K562 (cell line): ENCODE data around the gene MAP2K4. TPM values are rescaled to one million over a fixed set of nuclear protein-coding genes. Genes with fewer than 3 reads are reported as not detected.

Source experiments
- ATAC-seq: fragments of 200-7000 bp; cut with Tn5 transposase; 3 replicates; pipeline ENCODE4 v1.9.1; 2020; ENCODE audit warnings: moderate library complexity
- BruUV-seq: library from RNA; stranded (reverse); fragments of 400-500 nt; replicated peaks from 2 replicates; lab custom pipeline; 2021; lab: Mats Ljungman, UMichigan
- CTCF ChIA-PET: fragments of 300-600 bp; formaldehyde crosslinking; extraction: SDS; loops from one replicate; lab custom pipeline; 2021; ENCODE audit warnings: low intra/inter-chr PET ratio; lab: Yijun Ruan, JAX
- POLR2A ChIA-PET: fragments of 300-600, 350-650 bp; sonication (Branson Sonifier 250); formaldehyde crosslinking; extraction: SDS; loops from one replicate; lab custom pipeline; 2021; ENCODE audit warnings: antibody characterized with exemption, inconsistent platforms; lab: Yijun Ruan, JAX
- DNase-seq, 4 experiments: peaks; one replicate each; pipeline versions ENCODE4 v3.0.0 to v3.0.0-alpha.2; 2011 to 2018; ENCODE audit warnings: low spot score in 3 of 4, mixed read lengths in 3 of 4; ENCODE audit errors: extremely low read depth in 1 of 4
- FAIRE-seq: peaks from 2 replicates; lab custom pipeline; 2011; peaks lifted over from hg19 to GRCh38; lab: Jason Lieb, UNC
- H2AFZ ChIP-seq: 2 replicates; pipeline ENCODE4 v1.6.0; 2011; ENCODE audit warnings: low read depth, low read length, control low read depth, inconsistent platforms
- H3K27ac ChIP-seq: fragments of 200-600 bp; 3 replicates; pipeline ENCODE4 v1.8.0; 2011; ENCODE audit warnings: low read depth, mild to moderate bottlenecking, control low read depth, inconsistent platforms, low read length, moderate library complexity, mixed read lengths; ENCODE audit errors: extremely low read depth
- H3K27me3 ChIP-seq, 2 experiments: fragments of 300-600 bp in 1 of 2; 2 replicates in 1 of 2; 3 replicates in 1 of 2; pipeline versions ENCODE4 v1.6.0 to v1.8.0; 2011; ENCODE audit warnings: inconsistent platforms in 2 of 2, low read length in 2 of 2, mild to moderate bottlenecking in 1 of 2, mixed read lengths in 1 of 2, moderate library complexity in 1 of 2; ENCODE audit not compliant: control insufficient read depth in 2 of 2, insufficient read depth in 2 of 2
- H3K36me3 ChIP-seq: fragments of 300-600 bp; 3 replicates; pipeline ENCODE4 v1.8.0; 2011; ENCODE audit warnings: mild to moderate bottlenecking, low read length, inconsistent platforms; ENCODE audit not compliant: control insufficient read depth, insufficient read depth
- H3K4me1 ChIP-seq, 2 experiments: fragments of 200-600 bp in 1 of 2; replicated peaks in 1 of 2; 2 replicates in 1 of 2; 3 replicates in 1 of 2; pipeline versions ENCODE4 v1.5.1 to v1.8.0; 2011; ENCODE audit warnings: inconsistent platforms in 2 of 2, low read length in 2 of 2, mild to moderate bottlenecking in 1 of 2, mixed read lengths in 1 of 2, moderate library complexity in 1 of 2; ENCODE audit not compliant: control insufficient read depth in 2 of 2, insufficient read depth in 2 of 2
- H3K4me2 ChIP-seq: 2 replicates; pipeline ENCODE4 v1.6.1; 2011; ENCODE audit warnings: low read length, control low read depth, inconsistent platforms, mixed read lengths; ENCODE audit not compliant: insufficient read depth
- H3K4me3 ChIP-seq: fragments of 200-600 bp; sonication (generic), shearing (Covaris generic); 2 replicates; pipeline ENCODE4 v1.5.1; 2016; ENCODE audit warnings: control low read depth, inconsistent platforms
- H3K79me2 ChIP-seq: fragments of 200-600 bp; 3 replicates; pipeline ENCODE4 v1.8.0; 2011; ENCODE audit warnings: low read length, inconsistent platforms; ENCODE audit not compliant: control insufficient read depth, insufficient read depth
- H3K9ac ChIP-seq, 2 experiments: 2 replicates each; pipeline versions ENCODE4 v1.6.0 to v1.6.1; 2011; ENCODE audit warnings: low read depth in 2 of 2, low read length in 2 of 2, control low read depth in 1 of 2, inconsistent platforms in 1 of 2, mild to moderate bottlenecking in 1 of 2, mixed read lengths in 1 of 2; ENCODE audit not compliant: insufficient read depth in 1 of 2
- H3K9me1 ChIP-seq: one replicate; pipeline ENCODE4 v1.6.0; 2011; ENCODE audit warnings: inconsistent platforms, mild to moderate bottlenecking, low read length, moderate library complexity; ENCODE audit not compliant: control insufficient read depth, insufficient read depth
- H3K9me3 ChIP-seq: replicated peaks from 2 replicates; pipeline ENCODE4 v1.5.1; 2011; ENCODE audit warnings: low read depth, low read length, inconsistent platforms; ENCODE audit not compliant: control insufficient read depth, insufficient read depth
- H4K20me1 ChIP-seq: replicated peaks from 2 replicates; pipeline ENCODE4 v1.6.1; 2011; ENCODE audit warnings: low read length, inconsistent platforms, mixed read lengths; ENCODE audit not compliant: control insufficient read depth, insufficient read depth
- CREB3 ChIP-seq: fragments of 450-650 bp; conservative IDR thresholded peaks from 2 replicates; pipeline ENCODE4 v1.6.1; 2016; ENCODE audit warnings: missing genetic modification characterization, low read depth, mild to moderate bottlenecking, missing compliant biosample characterization, moderate library complexity
- CSDE1 ChIP-seq, 2 experiments: fragments of 450-650 bp; IDR thresholded peaks; 2 replicates each; pipeline ENCODE4 v1.6.1; 2016; ENCODE audit warnings: mild to moderate bottlenecking in 1 of 2
- DNMT1 ChIP-seq: fragments of 450-650 bp; IDR thresholded peaks from 2 replicates; pipeline ENCODE4 v1.6.1; 2016; ENCODE audit warnings: antibody characterized with exemption, mild to moderate bottlenecking
- HBP1 ChIP-seq: fragments of 450-650 bp; formaldehyde crosslinking; IDR thresholded peaks from 2 replicates; pipeline ENCODE4 v1.4.0; 2022; ENCODE audit warnings: missing genetic modification characterization
- HEY1 ChIP-seq: fragments of 250-450 bp; sonication (Bioruptor Pico); IDR thresholded peaks from 2 replicates; pipeline ENCODE4 v1.5.0; 2020; ENCODE audit warnings: mild to moderate bottlenecking, moderate library complexity, borderline replicate concordance
- ILF3 ChIP-seq: fragments of 450-650 bp; IDR thresholded peaks from 2 replicates; pipeline ENCODE4 v1.6.1; 2018; ENCODE audit warnings: antibody characterized with exemption, mild to moderate bottlenecking, moderate library complexity, borderline replicate concordance
- MAZ ChIP-seq, 2 experiments: fragments of 450-650 bp in 1 of 2; sonication (generic) in 1 of 2; formaldehyde crosslinking; IDR thresholded peaks in 1 of 2; conservative IDR thresholded peaks in 1 of 2; 2 replicates each; pipeline versions ENCODE4 v1.4.0 to v1.5.0; 2020; ENCODE audit warnings: mild to moderate bottlenecking in 1 of 2, missing genetic modification reagents in 1 of 2
- MCM7 ChIP-seq, 2 experiments: fragments of 450-650 bp; IDR thresholded peaks; 2 replicates each; pipeline ENCODE4 v1.6.1; 2016 to 2018
- TAF7 ChIP-seq: fragments of 450-650 bp; IDR thresholded peaks from 2 replicates; pipeline ENCODE4 v1.6.1; 2016; ENCODE audit warnings: missing genetic modification characterization, missing compliant biosample characterization
- TFE3 ChIP-seq: fragments of 450-650 bp; formaldehyde crosslinking; IDR thresholded peaks from 2 replicates; pipeline ENCODE4 v1.4.0; 2020; ENCODE audit warnings: mild to moderate bottlenecking, mixed read lengths
- WHSC1 ChIP-seq: IDR thresholded peaks from one replicate; pipeline ENCODE4 v1.6.1; 2012; ENCODE audit warnings: low read length, control low read depth, inconsistent platforms
- ZNF830 ChIP-seq: fragments of 250-450 bp; sonication (Bioruptor Pico); IDR thresholded peaks from 2 replicates; pipeline ENCODE4 v1.5.0; 2021; ENCODE audit warnings: mild to moderate bottlenecking
- WGBS: fragments of 100-300 bp; shearing (Covaris generic); methylation state at CpG from one replicate; pipeline ENCODE4 v1.1.6; 2016; ENCODE audit warnings: low coverage, mixed read lengths; ENCODE audit not compliant: insufficient coverage; ENCODE audit errors: missing lambda C conversion rate; 5-methylcytosine and 5-hydroxymethylcytosine counted together
- in situ Hi-C: fragments of 300-500 bp; cut with MboI; formaldehyde crosslinking; loops from 4 replicates; pipeline ENCODE4 v1.15.0; 2018; ENCODE audit warnings: inconsistent platforms, mixed read lengths
- intact Hi-C: fragments of 100-400 bp; cut with micrococcal nuclease; formaldehyde crosslinking; loops from 2 replicates; pipeline ENCODE4 v1.14.2; 2022
- polyA plus RNA-seq, 8 experiments: library from polyadenylated mRNA; depleted of rRNA in 4 of 8; stranded (reverse) in 5 of 8; unstranded in 3 of 8; fragments of >200 nt; fragmentation: Nextera tagmentation in 2 of 8; fragmentation: Illumina TruSeq in 1 of 8; extraction: Ambion mirVana in 2 of 8; extraction: Trizol in 1 of 8; gene quantifications; 2 replicates each; pipeline versions ENCODE4 v1.2.1 to v1.2.3, GENCODE V29; 2011 to 2014; ENCODE audit warnings: inconsistent platforms in 1 of 8, missing spikeins in 1 of 8
- total RNA-seq, 7 experiments: library from RNA; depleted of rRNA in 6 of 7; stranded (reverse); fragments of >200 nt in 6 of 7; fragmentation: Illumina TruSeq in 2 of 7; extraction: Trizol in 2 of 7; gene quantifications; 2 replicates each; pipeline versions ENCODE4 v1.2.1 to v1.2.3, GENCODE V29; 2011 to 2021; ENCODE audit warnings: low replicate concordance in 1 of 7

MAP2K4 gene
- total and polyA plus RNA-seq, 9 of the 15 experiments (the other 6 are each of a cell fraction or from before 2014, with no cell fraction given): 3.0 to 15.9 (median 10.8) TPM

- CTCF ChIA-PET: no interaction called here
- no peak overlapping the region for H3K4me2 ChIP-seq
- H3K36me3 ChIP-seq: peaks cover 7% of the 10 kb centered on the region; the same call in 1 of the 3 replicates
- H2AFZ ChIP-seq: no peak overlapping the region
- POLR2A ChIA-PET: no interaction called here
- FAIRE-seq (no peak), DNase-seq (no peak), ATAC-seq (no peak)
- no peaks in the 10 kb centered on the region for H4K20me1 ChIP-seq
- TF ChIP-seq ILF3: no peak
- no peak for TF ChIP-seq ZNF830 (CRISPR knock-in tag)
- TF ChIP-seq TAF7 (tag): no peak
- TF ChIP-seq MCM7 (IDR thresholded peaks at IDR 0.05): no peak
- TF ChIP-seq HBP1 (CRISPR knock-in tag): no peak
- TF ChIP-seq CSDE1 (IDR thresholded peaks at IDR 0.05): no peak
- TF ChIP-seq TFE3 (CRISPR knock-in tag): no peak
- no peak for TF ChIP-seq CREB3 (tag)
- TF ChIP-seq MAZ (CRISPR knock-in tag; conservative IDR thresholded peaks at IDR 0.05 in 1 of 2, IDR thresholded peaks at IDR 0.05 in 1 of 2): no peak
- TF ChIP-seq WHSC1: no peak
- TF ChIP-seq DNMT1: no peak
- TF ChIP-seq HEY1: no peak
- H3K9me3 ChIP-seq: no peaks in the 10 kb centered on the region
- intact Hi-C loops (no loop called here), in situ Hi-C loops (no loop called here)
- H3K4me1 ChIP-seq: peaks cover 0 to 10% of the 10 kb centered on the region in 2 experiments; a peak in 1 of 5 replicates
- H3K79me2 ChIP-seq: no peaks in the 10 kb centered on the region
- no peaks in the 10 kb centered on the region for H3K9me1 ChIP-seq
- H3K4me3 ChIP-seq: no peak overlapping the region
- 100% methylated on average over 1 of the region's 1 CpG for WGBS
- no peak overlapping the region for H3K9ac ChIP-seq
- no peaks in the 10 kb centered on the region for H3K27me3 ChIP-seq
- H3K27ac ChIP-seq: no peak overlapping the region
- no TSS peak for BruUV-seq
Measured at GRCh38 chr17:12088035-12088434, 67.4 kb downstream of the MAP2K4 start.
